Peyer's patch (tissue), 4 donors: Measurements from ENCODE around the gene PSORS1C2. TPM values are rescaled to one million over a fixed set of nuclear protein-coding genes. Genes with fewer than 3 reads are reported as not detected.
A peak's percentile ranks its signal among the peaks of the same experiment; 100 is the strongest.

Experiments used
- DNase-seq, 3 donors: peaks; one replicate each; pipeline ENCODE4 v3.0.0-alpha.2; 2017 to 2019
- H3K27ac ChIP-seq, 4 donors: fragments of 200-600 bp; sonication (generic); one replicate each; pipeline ENCODE4 v1.5.1; 2016 to 2019
- H3K27me3 ChIP-seq, 2 donors: fragments of 200-600 bp; sonication (generic); one replicate each; pipeline ENCODE4 v1.5.1; 2019
- H3K36me3 ChIP-seq, 3 donors: fragments of 200-600 bp; sonication (generic); one replicate each; pipeline ENCODE4 v1.5.1; 2016 to 2019
- H3K4me1 ChIP-seq, 4 donors: fragments of 200-600 bp; sonication (generic); one replicate each; pipeline ENCODE4 v1.5.1; 2016 to 2019
- H3K4me3 ChIP-seq, 4 donors: fragments of 200-600 bp; sonication (generic); 1 replicate in 3 of 4; 2 replicates in 1 of 4; pipeline ENCODE4 v1.5.1; 2016 to 2019; ENCODE audit warnings: mild to moderate bottlenecking in 1 of 4
- H3K9me3 ChIP-seq, 4 donors: fragments of 200-600 bp; sonication (generic); one replicate each; pipeline ENCODE4 v1.5.1; 2016 to 2019; ENCODE audit warnings: mild to moderate bottlenecking in 1 of 4
- POLR2A ChIP-seq, 2 donors: fragments of 450-650 bp; IDR thresholded peaks; one replicate each; pipeline ENCODE4 v1.5.1; 2017; ENCODE audit warnings: antibody characterized with exemption in 2 of 2, mild to moderate bottlenecking in 2 of 2, moderate library complexity in 2 of 2
- total RNA-seq, 4 donors: library from RNA; depleted of rRNA; stranded (reverse); fragments of >200 nt; gene quantifications; one replicate each; pipeline ENCODE4 v1.1.0, GENCODE V29; 2016
- TF ChIP-seq, protein P1 (sequence below), 6 experiments: fragments of 450-650 bp in 4 of 6; fragments of 200-600 bp in 2 of 6; sonication (generic) in 1 of 6; IDR thresholded peaks; one replicate each; pipeline ENCODE4 v1.5.1; 2017 to 2019; ENCODE audit warnings: antibody characterized with exemption in 6 of 6, mild to moderate bottlenecking in 3 of 6, moderate library complexity in 1 of 6

PSORS1C2 gene
- total RNA-seq, 4 donors from 2014 or later, result not detected

DNA sequence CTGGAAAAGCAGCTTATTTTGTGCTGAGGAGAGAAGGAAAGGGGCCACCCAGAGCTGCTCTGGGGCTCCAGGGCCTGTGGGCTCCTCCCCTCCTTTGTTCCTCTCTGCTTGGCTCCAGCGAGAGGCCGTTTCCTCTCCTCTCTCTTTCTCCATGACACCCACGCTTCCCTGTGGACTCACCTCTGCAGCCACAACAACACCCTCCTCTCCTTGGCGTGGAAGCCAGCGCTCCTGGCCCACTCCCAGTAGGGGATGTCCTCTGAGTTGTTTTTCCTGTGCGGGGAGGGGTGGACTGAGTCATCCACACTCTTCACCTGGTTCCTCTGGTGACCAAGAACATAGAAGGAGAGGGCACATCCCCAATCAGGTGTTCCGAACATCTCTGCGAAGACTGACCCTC lies 13.7 kb downstream of the PSORS1C2 start:
- no peak for DNase-seq
- Histone ChIP-seq H3K4me1 (peaks cover 0 to 7% (median 0%) of the 10 kb centered on the region in 4 donors), H3K27me3 (no peaks in the 10 kb centered on the region), H3K4me3 (no peak overlapping the region), H3K36me3 (no peaks in the 10 kb centered on the region), H3K9me3 (no peaks in the 10 kb centered on the region), H3K27ac (no peak overlapping the region)
- TF ChIP-seq, protein P1, sequence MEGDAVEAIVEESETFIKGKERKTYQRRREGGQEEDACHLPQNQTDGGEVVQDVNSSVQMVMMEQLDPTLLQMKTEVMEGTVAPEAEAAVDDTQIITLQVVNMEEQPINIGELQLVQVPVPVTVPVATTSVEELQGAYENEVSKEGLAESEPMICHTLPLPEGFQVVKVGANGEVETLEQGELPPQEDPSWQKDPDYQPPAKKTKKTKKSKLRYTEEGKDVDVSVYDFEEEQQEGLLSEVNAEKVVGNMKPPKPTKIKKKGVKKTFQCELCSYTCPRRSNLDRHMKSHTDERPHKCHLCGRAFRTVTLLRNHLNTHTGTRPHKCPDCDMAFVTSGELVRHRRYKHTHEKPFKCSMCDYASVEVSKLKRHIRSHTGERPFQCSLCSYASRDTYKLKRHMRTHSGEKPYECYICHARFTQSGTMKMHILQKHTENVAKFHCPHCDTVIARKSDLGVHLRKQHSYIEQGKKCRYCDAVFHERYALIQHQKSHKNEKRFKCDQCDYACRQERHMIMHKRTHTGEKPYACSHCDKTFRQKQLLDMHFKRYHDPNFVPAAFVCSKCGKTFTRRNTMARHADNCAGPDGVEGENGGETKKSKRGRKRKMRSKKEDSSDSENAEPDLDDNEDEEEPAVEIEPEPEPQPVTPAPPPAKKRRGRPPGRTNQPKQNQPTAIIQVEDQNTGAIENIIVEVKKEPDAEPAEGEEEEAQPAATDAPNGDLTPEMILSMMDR (IDR thresholded peaks at IDR 0.05), result no peak
- no peak for TF ChIP-seq POLR2A (IDR thresholded peaks at IDR 0.05)

DNA sequence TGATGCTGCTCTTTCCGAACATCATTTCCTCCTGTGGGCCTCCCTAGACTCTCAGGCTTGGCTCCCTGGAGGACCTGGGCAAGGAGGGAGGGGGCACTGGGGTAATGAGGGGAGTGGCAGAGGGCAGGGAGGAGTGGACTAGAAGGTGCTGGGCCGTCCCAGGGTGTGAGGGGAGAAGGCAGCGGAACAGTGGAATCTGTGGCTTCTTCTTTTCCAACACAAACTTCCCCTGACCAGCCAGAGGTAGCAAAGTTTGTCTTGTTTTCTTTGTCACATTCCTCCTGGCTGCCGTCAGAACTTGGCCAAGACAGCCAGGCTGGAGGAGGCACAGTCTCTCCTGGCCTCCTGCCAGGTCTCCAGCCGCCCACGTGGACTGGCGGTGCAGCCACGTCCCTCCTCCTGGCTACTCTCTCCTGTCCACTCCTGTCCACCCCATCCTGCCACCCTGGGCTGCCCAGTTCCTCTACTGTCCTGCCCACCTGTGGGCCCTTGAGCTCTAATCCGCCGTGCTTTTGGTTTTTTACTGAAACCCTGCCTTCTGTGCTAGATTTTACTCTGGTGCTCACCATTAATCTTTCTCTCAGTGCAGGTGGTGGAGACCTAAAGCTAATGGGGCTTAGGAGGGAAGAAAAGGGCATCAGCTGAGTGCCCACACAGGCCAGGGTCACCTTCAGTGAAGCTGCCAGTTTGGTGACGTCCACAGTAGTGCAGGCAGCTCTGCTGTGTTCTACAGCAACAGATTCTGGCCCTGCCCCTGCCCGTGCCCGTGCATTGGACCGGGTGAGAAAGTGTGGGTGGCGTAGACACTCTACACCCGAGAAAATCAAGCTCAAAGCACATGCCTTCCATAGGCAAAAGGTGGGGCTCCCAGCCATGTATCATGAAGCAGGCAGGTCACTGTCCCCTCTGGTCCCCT lies 15.8 kb downstream of the PSORS1C2 start:
- TF ChIP-seq, protein P1 (IDR thresholded peaks at IDR 0.05), result no peak
- no peak for TF ChIP-seq POLR2A (IDR thresholded peaks at IDR 0.05)
- Histone ChIP-seq H3K4me1 (peaks cover 0 to 7% (median 0%) of the 10 kb centered on the region in 4 donors), H3K9me3 (no peaks in the 10 kb centered on the region), H3K27me3 (no peaks in the 10 kb centered on the region), H3K27ac (no peak overlapping the region), H3K36me3 (no peaks in the 10 kb centered on the region), H3K4me3 (no peak overlapping the region)
- no peak for DNase-seq

DNA sequence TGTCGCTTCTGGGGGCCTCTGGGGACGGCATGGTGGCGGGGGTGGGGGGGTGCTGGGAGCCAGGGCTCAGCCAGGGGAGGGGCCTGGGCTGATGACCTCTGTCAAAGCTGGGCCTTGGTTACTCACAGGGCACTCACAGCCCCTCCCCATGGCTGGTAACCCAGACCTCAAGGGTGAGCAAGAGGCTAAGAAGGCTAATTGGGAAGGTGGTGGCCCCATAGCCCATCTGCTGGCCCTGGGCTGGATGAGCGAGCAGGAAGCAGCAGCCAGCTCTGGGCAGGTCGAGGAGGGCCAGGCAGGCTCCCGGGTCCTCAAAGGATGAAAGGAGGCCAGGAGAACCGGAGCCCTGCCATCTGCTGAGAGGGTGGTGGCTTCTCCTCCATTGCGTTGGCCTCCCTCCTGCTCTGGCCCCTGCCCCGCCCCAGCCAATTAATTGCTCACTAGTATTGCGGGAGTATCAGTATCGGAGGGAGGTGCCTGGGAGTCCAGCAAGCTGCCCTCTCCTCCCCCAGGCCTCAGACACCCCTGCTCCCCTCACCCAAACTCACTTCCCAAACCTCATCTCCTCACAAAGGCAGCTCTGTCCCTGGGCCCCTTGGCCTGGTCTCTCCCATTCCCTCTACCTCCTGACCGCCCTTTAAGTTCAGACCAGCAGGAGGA lies 17.6 kb downstream of the PSORS1C2 start:
- Histone ChIP-seq H3K4me1 (peaks cover 0 to 1% (median 0%) of the 10 kb centered on the region in 4 donors), H3K4me3 (no peak overlapping the region), H3K36me3 (no peaks in the 10 kb centered on the region), H3K9me3 (no peaks in the 10 kb centered on the region), H3K27me3 (no peaks in the 10 kb centered on the region), H3K27ac (no peak overlapping the region)
- TF ChIP-seq POLR2A (IDR thresholded peaks at IDR 0.05), result no peak
- TF ChIP-seq, protein P1 (IDR thresholded peaks at IDR 0.05), result no peak
- no peak for DNase-seq

DNA sequence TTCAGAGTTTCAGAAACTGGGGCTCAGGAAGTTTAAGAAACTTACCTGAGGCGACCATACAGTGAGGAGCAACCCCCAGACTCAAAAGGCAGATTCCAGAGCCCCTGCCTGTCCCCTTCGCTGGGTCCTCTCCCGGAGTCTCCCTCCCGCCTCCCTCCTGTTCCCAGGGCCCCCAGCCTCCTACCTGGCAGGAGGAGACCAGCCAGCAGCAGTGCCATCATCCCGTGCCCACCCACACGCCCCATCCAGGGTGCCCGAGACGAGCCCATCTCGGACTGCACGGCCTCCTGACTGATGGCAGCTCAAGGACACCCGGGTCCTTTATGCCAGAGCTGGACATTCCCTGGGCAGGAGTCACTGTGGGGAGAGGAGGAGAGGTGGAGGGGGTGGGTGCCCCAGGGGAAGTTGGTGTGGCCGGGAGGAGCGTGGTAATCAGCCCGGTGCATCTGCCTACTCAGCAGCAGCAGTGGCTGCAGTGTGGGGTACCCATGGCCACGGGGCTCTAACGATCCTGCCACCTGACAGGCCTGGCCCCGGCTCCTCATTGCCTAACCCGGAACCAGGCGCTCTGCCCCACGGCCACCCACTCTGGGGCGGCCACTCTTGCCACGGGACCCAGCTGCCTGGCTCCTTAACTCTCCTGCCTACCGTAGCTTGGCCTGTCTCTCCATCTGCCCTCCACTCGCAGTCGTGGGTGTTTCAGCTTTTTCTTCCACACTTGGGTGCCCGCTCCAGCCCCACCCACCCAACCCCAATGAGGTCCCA lies 18.5 kb downstream of the PSORS1C2 start, which contains the start of gene CDSN:
Gene CDSN (minus strand): TSS at position 296 of the 765 bp plus-strand sequence. CDS start 27 bp downstream, at position 269.
- TF ChIP-seq, protein P1 (IDR thresholded peaks at IDR 0.05), result no peak
- TF ChIP-seq POLR2A (IDR thresholded peaks at IDR 0.05), result no peak
- H3K9me3 ChIP-seq, result no peaks in the 10 kb centered on the region
- DNase-seq, result no peak

DNA sequence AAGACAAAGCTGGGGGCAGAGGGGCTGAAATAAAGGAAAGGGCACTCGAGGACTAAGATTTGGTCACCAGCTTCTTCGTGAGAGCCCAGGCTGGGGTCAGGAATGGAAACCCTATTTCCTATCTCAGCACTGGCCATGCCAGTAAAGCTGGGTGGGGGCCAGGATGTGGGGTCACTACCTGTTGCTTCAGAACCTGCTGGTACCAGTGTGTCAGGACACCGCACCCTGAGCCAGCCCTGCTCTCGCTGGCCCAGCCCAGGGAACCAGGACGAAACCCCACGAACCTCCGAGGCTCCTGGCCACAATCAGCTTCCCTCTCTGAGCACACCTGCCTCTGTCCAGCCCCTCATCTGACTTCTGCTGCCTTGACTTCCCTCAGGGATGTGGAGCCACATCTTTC lies 20.7 kb downstream of the PSORS1C2 start:
- H3K36me3 ChIP-seq, result no peaks in the 10 kb centered on the region
- no peaks in the 10 kb centered on the region for H3K27me3 ChIP-seq
- no peak overlapping the region for H3K4me3 ChIP-seq
- H3K9me3 ChIP-seq, result no peaks in the 10 kb centered on the region
- H3K4me1 ChIP-seq, result peaks cover 0 to 12% (median 0%) of the 10 kb centered on the region in 4 donors
- peak in 1 of 3 donors; percentile 11 for DNase-seq
- no peak overlapping the region for H3K27ac ChIP-seq
- TF ChIP-seq, protein P1 (IDR thresholded peaks at IDR 0.05), result no peak
- TF ChIP-seq POLR2A (IDR thresholded peaks at IDR 0.05), result no peak

More for the DNA sequence above, 18.5 kb downstream of the PSORS1C2 start, which contains the start of gene CDSN:
- H3K4me3 ChIP-seq, result no peak within 1 kb of the TSS
- no peak within 1 kb of the TSS for H3K27ac ChIP-seq
- no peaks in the 10 kb centered on the region for H3K4me1 ChIP-seq
- no peaks in the 10 kb centered on the region for H3K27me3 ChIP-seq
- H3K36me3 ChIP-seq, result no peaks in the 10 kb centered on the region
